Measurements from ENCODE around the gene SYNGAP1. TPM values are rescaled to one million over a fixed set of nuclear protein-coding genes. Genes with fewer than 3 reads are reported as not detected.
"Not testable (repeated sequence)": the region's sequence is repeated elsewhere in the genome, so short reads cannot be mapped to it uniquely, and the experiment has no call there.

The SYNGAP1 gene
- total RNA-seq, 2 experiments from 2014 or later: 24.1 to 39.8 TPM

GRCh38 chr6:33390767-33391277 is 29.0 kb upstream of the SYNGAP1 start:
- Mint-ChIP-seq H3K27me3 (no peaks in the 10 kb centered on the region), H3K27ac (peak overlapping the region; percentile 95), H3K36me3 (peaks cover 27% of the 10 kb centered on the region), H3K9me3 (ENCODE audit: low read depth) (no peaks in the 10 kb centered on the region), H3K4me3 (peak overlapping the region; percentile 99), H3K4me1 (peaks cover 38% of the 10 kb centered on the region)
- ATAC-seq (no peak), DNase-seq (no peak)
- CTCF ChIA-PET: interaction anchor here (0.7 to 2.0 kb wide), 22 partner anchors 10 to 306 kb away, joined by 3 to 18 read pairs (median 4); partner anchors contain the start of genes B3GALT4, BAK1, RGL2 and RPS18

GRCh38 chr6:33391278-33391921 is 28.5 kb upstream of the SYNGAP1 start, which contains the start of gene KIFC1:
TSS of gene KIFC1 (plus strand) at chr6:33391823. CDS start at chr6:33391986, 163 bp downstream.
- DNase-seq: peak; percentile 100
- Mint-ChIP-seq H3K4me3 (peak within 1 kb of the TSS; percentile 99), H3K9me3 (ENCODE audit: low read depth) (no peaks in the 10 kb centered on the region), H3K36me3 (peaks cover 27% of the 10 kb centered on the region), H3K27me3 (no peaks in the 10 kb centered on the region), H3K4me1 (peaks cover 42% of the 10 kb centered on the region), H3K27ac (peak within 1 kb of the TSS; percentile 95)
- ATAC-seq: peak; percentile 97
- CTCF ChIA-PET: interaction anchor here (0.7 to 2.0 kb wide), 24 partner anchors 11 to 306 kb away, joined by 3 to 18 read pairs (median 4); partner anchors contain the start of genes B3GALT4, BAK1, RGL2 and RPS18

- peaks cover 29% of the 10 kb centered on the region for H3K36me3 Mint-ChIP-seq
- CTCF ChIA-PET: interaction anchor here (1.0 to 1.4 kb wide), 5 partner anchors 18 to 48 kb away, joined by 3 to 4 read pairs (median 3); partner anchors contain the start of gene CUTA
- peak overlapping the region; percentile 99 for H3K4me3 Mint-ChIP-seq
- H3K9me3 Mint-ChIP-seq (ENCODE audit: low read depth): no peaks in the 10 kb centered on the region
- ATAC-seq (peak; percentile 17), DNase-seq (no peak)
- H3K27me3 Mint-ChIP-seq: no peaks in the 10 kb centered on the region
- peaks cover 44% of the 10 kb centered on the region for H3K4me1 Mint-ChIP-seq
- peak overlapping the region; percentile 95 for H3K27ac Mint-ChIP-seq
Measured at GRCh38 chr6:33391922-33392594, 27.8 kb upstream of the SYNGAP1 start.

GRCh38 chr6:33392595-33392948 is 27.3 kb upstream of the SYNGAP1 start:
- H3K36me3 Mint-ChIP-seq: peaks cover 32% of the 10 kb centered on the region
- H3K9me3 Mint-ChIP-seq (ENCODE audit: low read depth): no peaks in the 10 kb centered on the region
- ATAC-seq (no peak), DNase-seq (no peak)
- peaks cover 46% of the 10 kb centered on the region for H3K4me1 Mint-ChIP-seq
- H3K27ac Mint-ChIP-seq: peak overlapping the region; percentile 95
- H3K4me3 Mint-ChIP-seq: peak overlapping the region; percentile 99
- H3K27me3 Mint-ChIP-seq: no peaks in the 10 kb centered on the region
- CTCF ChIA-PET: interaction anchor here (1.0 to 1.4 kb wide), 5 partner anchors 17 to 48 kb away, joined by 3 to 4 read pairs (median 3); partner anchors contain the start of gene CUTA

GRCh38 chr6:33392979-33393378 is 26.9 kb upstream of the SYNGAP1 start:
- ATAC-seq (no peak), DNase-seq (no peak)
- Mint-ChIP-seq H3K27ac (peak overlapping the region; percentile 95), H3K4me1 (peaks cover 49% of the 10 kb centered on the region), H3K27me3 (no peaks in the 10 kb centered on the region), H3K9me3 (ENCODE audit: low read depth) (no peaks in the 10 kb centered on the region), H3K36me3 (peaks cover 35% of the 10 kb centered on the region), H3K4me3 (peak overlapping the region; percentile 99)
- CTCF ChIA-PET: interaction anchor here (1.0 to 1.4 kb wide), 4 partner anchors 17 to 49 kb away, joined by 3 to 4 read pairs (median 3); partner anchors contain the start of gene CUTA

- ATAC-seq (no peak), DNase-seq (no peak)
- CTCF ChIA-PET: interaction anchor here (1.6 kb wide), 1 partner anchor 149 kb away, joined by 3 read pairs; no protein-coding TSS in a partner anchor
- no peak overlapping the region for H3K4me3 Mint-ChIP-seq
- peaks cover 57% of the 10 kb centered on the region for H3K36me3 Mint-ChIP-seq
- no peaks in the 10 kb centered on the region for H3K27me3 Mint-ChIP-seq
- H3K27ac Mint-ChIP-seq: no peak overlapping the region
- peaks cover 41% of the 10 kb centered on the region for H3K4me1 Mint-ChIP-seq
- H3K9me3 Mint-ChIP-seq (ENCODE audit: low read depth): no peaks in the 10 kb centered on the region
Measured at GRCh38 chr6:33397541-33397940, 22.3 kb upstream of the SYNGAP1 start.

- H3K9me3 Mint-ChIP-seq (ENCODE audit: low read depth); DNase-seq; H3K27me3 Mint-ChIP-seq; H3K27ac Mint-ChIP-seq; ATAC-seq; H3K4me3 Mint-ChIP-seq: not testable (repeated sequence)
- Mint-ChIP-seq H3K36me3 (peaks cover 60% of the 10 kb centered on the region), H3K4me1 (peaks cover 36% of the 10 kb centered on the region)
- CTCF ChIA-PET: interaction anchor here (1.6 kb wide), 1 partner anchor 150 kb away, joined by 3 read pairs; no protein-coding TSS in a partner anchor
Measured at GRCh38 chr6:33398601-33399000, 21.3 kb upstream of the SYNGAP1 start.

GRCh38 chr6:33399881-33400280 is 20.0 kb upstream of the SYNGAP1 start:
- H3K27ac Mint-ChIP-seq; CTCF ChIA-PET; H3K4me3 Mint-ChIP-seq; H3K9me3 Mint-ChIP-seq (ENCODE audit: low read depth); ATAC-seq; H3K27me3 Mint-ChIP-seq; DNase-seq: not testable (repeated sequence)
- Mint-ChIP-seq H3K4me1 (peaks cover 37% of the 10 kb centered on the region), H3K36me3 (peaks cover 64% of the 10 kb centered on the region)

- Mint-ChIP-seq H3K4me3 (no peak overlapping the region), H3K27ac (no peak overlapping the region), H3K27me3 (no peaks in the 10 kb centered on the region), H3K36me3 (peaks cover 76% of the 10 kb centered on the region), H3K4me1 (peaks cover 38% of the 10 kb centered on the region), H3K9me3 (ENCODE audit: low read depth) (no peaks in the 10 kb centered on the region)
- no peak for ATAC-seq
- DNase-seq: no peak
- CTCF ChIA-PET: no interaction called here
Measured at GRCh38 chr6:33404884-33405283, 15.0 kb upstream of the SYNGAP1 start.

- Mint-ChIP-seq H3K4me1 (peaks cover 37% of the 10 kb centered on the region), H3K4me3 (no peak overlapping the region), H3K27ac (peak overlapping the region; percentile 46), H3K36me3 (peaks cover 71% of the 10 kb centered on the region), H3K9me3 (ENCODE audit: low read depth) (no peaks in the 10 kb centered on the region), H3K27me3 (no peaks in the 10 kb centered on the region)
- DNase-seq (peak; percentile 57), ATAC-seq (no peak)
- CTCF ChIA-PET: interaction anchor here (0.7 kb wide), 1 partner anchor 10 kb away, joined by 3 read pairs; no protein-coding TSS in a partner anchor
Measured at GRCh38 chr6:33405386-33405940, 14.4 kb upstream of the SYNGAP1 start.

- ATAC-seq: no peak
Measured at GRCh38 chr6:33406126-33406525, 13.7 kb upstream of the SYNGAP1 start.

GRCh38 chr6:33407132-33407718 is 12.6 kb upstream of the SYNGAP1 start:
- Mint-ChIP-seq H3K27me3 (no peaks in the 10 kb centered on the region), H3K9me3 (ENCODE audit: low read depth) (no peaks in the 10 kb centered on the region), H3K27ac (no peak overlapping the region), H3K36me3 (peaks cover 61% of the 10 kb centered on the region), H3K4me3 (no peak overlapping the region), H3K4me1 (peaks cover 44% of the 10 kb centered on the region)
- DNase-seq (no peak), ATAC-seq (no peak)
- CTCF ChIA-PET: interaction anchor here (0.7 to 1.4 kb wide), 3 partner anchors 16 to 118 kb away, joined by 3 read pairs; partner anchors contain the start of genes PFDN6 and WDR46

More at GRCh38 chr6:33406126-33406525, 13.7 kb upstream of the SYNGAP1 start:
- Mint-ChIP-seq H3K27me3 (no peaks in the 10 kb centered on the region), H3K4me1 (peaks cover 37% of the 10 kb centered on the region), H3K4me3 (no peak overlapping the region), H3K36me3 (peaks cover 67% of the 10 kb centered on the region), H3K9me3 (ENCODE audit: low read depth) (no peaks in the 10 kb centered on the region), H3K27ac (no peak overlapping the region)
- CTCF ChIA-PET: no interaction called here
- DNase-seq: no peak

All from activated CD8-positive, alpha-beta memory T cell treated with anti-CD3 and anti-CD28 coated beads, Interleukin-2, amount 10 ng/mL, durations not matched to agents 7 days and 5 days (primary cell).